ENCODE data around the gene CFAP65. TPM values are rescaled to one million over a fixed set of nuclear protein-coding genes. Genes with fewer than 3 reads are reported as not detected.

The CFAP65 gene
- total and polyA plus RNA-seq, 9 of the 15 experiments (the other 6 are each of a cell fraction or from before 2014, with no cell fraction given), result not detected

GRCh38 chr2:219001577-219002394 is 39.5 kb downstream of the CFAP65 start:
- H4K20me1 ChIP-seq (replicated peaks; ENCODE audit: control insufficient read depth, insufficient read depth, low read length), result no peaks in the 10 kb centered on the region
- BruUV-seq (replicated peaks), result no TSS peak
- DNase-seq (ENCODE audit: extremely low read depth in 1 of 4, low spot score in 3 of 4) (peak; percentile 61 to 71 (median 66)), FAIRE-seq (no peak), ATAC-seq (peak; percentile 14; the same call in 2 of the 3 replicates)
- no peak overlapping the region for H3K27ac ChIP-seq (ENCODE audit: extremely low read depth, low read depth, low read length)
- 3% methylated on average over 8 of the region's 70 CpGs for WGBS (ENCODE audit: insufficient coverage, low coverage, missing lambda C conversion rate)
- no peaks in the 10 kb centered on the region for H3K79me2 ChIP-seq (ENCODE audit: control insufficient read depth, insufficient read depth, low read length)
- peaks cover 0 to 29% of the 10 kb centered on the region in 2 experiments; a peak in 2 of 5 replicates for H3K27me3 ChIP-seq (ENCODE audit: control insufficient read depth in 2 of 2, insufficient read depth in 2 of 2, low read length in 2 of 2)
- no peak overlapping the region for H3K9ac ChIP-seq (ENCODE audit: insufficient read depth in 1 of 2, low read depth in 2 of 2, low read length in 2 of 2)
- in situ Hi-C loops (cut with MboI) (no loop called here), intact Hi-C loops (cut with micrococcal nuclease) (no loop called here)
- no peaks in the 10 kb centered on the region for H3K9me1 ChIP-seq (ENCODE audit: control insufficient read depth, insufficient read depth, low read length)
- no peaks in the 10 kb centered on the region for H3K9me3 ChIP-seq (replicated peaks; ENCODE audit: control insufficient read depth, insufficient read depth, low read depth, low read length)
- peaks cover 9 to 32% of the 10 kb centered on the region in 2 experiments for H3K4me1 ChIP-seq (replicated peaks in 1 of 2; ENCODE audit: control insufficient read depth in 2 of 2, insufficient read depth in 2 of 2, low read length in 2 of 2)
- POLR2A ChIA-PET, result interaction anchor here (0.6 to 0.8 kb wide), 3 partner anchors 123 to 428 kb away, joined by 3 read pairs; no protein-coding TSS in a partner anchor
- no peaks in the 10 kb centered on the region for H3K36me3 ChIP-seq (ENCODE audit: control insufficient read depth, insufficient read depth, low read length)
- no peak overlapping the region for H2AFZ ChIP-seq (ENCODE audit: low read depth, low read length)
- no peak overlapping the region for H3K4me2 ChIP-seq (ENCODE audit: insufficient read depth, low read length)
- TF ChIP-seq SMARCE1 (IDR thresholded peaks at IDR 0.05) (no peak), EGR1 (conservative IDR thresholded peaks at IDR 0.05) (peak; percentile 86), ZBTB33 (CRISPR knock-in tag; IDR thresholded peaks at IDR 0.05) (peak; percentile 91)
- CTCF ChIA-PET (ENCODE audit: low intra/inter-chr PET ratio), result no interaction called here
- no peak overlapping the region for H3K4me3 ChIP-seq

Measured in K562 (cell line).